Left lung (tissue), 14 donors: ENCODE measurements around the gene FBXO34. TPM values are rescaled to one million over a fixed set of nuclear protein-coding genes. Genes with fewer than 3 reads are reported as not detected.
A peak's percentile ranks its signal among the peaks of the same experiment; 100 is the strongest.

ENCODE experiments used
- ATAC-seq: fragments of 200-7000 bp; cut with Tn5 transposase; one replicate; pipeline ENCODE4 v1.9.1; 2020; ENCODE audit warnings: moderate library complexity
- DNase-seq, 4 donors: peaks; one replicate each; pipeline ENCODE4 v3.0.0-alpha.2; 2013 to 2020
- H3K27ac ChIP-seq, 2 donors: fragments of 200-600 bp; sonication (generic) in 1 of 2; one replicate each; pipeline versions ENCODE4 v1.5.0 to v1.8.0; 2020 to 2021
- H3K27me3 ChIP-seq, 2 donors: fragments of 200-600 bp; sonication (generic) in 1 of 2; one replicate each; pipeline versions ENCODE4 v1.5.0 to v1.8.0; 2020 to 2021
- H3K36me3 ChIP-seq, 2 donors: fragments of 200-600 bp; sonication (generic) in 1 of 2; one replicate each; pipeline versions ENCODE4 v1.5.0 to v1.8.0; 2020 to 2021
- H3K4me1 ChIP-seq, 2 donors: fragments of 200-600 bp; one replicate each; pipeline ENCODE4 v1.8.0; 2021
- H3K4me3 ChIP-seq, 2 donors: fragments of 200-600 bp; sonication (generic) in 1 of 2; one replicate each; pipeline versions ENCODE4 v1.5.0 to v1.8.0; 2020 to 2021; ENCODE audit warnings: mild to moderate bottlenecking in 1 of 2
- H3K9me3 ChIP-seq, 2 donors: fragments of 200-600 bp; sonication (generic) in 1 of 2; one replicate each; pipeline versions ENCODE4 v1.5.0 to v1.8.0; 2020 to 2021
- CTCF ChIP-seq, 2 donors: fragments of 200-600 bp; sonication (generic) in 1 of 2; IDR thresholded peaks; one replicate each; pipeline versions ENCODE4 v1.5.0 to v1.8.0; 2021; ENCODE audit warnings: antibody characterized with exemption in 2 of 2
- intact Hi-C, 2 donors: fragments of 100-400 bp; cut with DNase I; formaldehyde crosslinking; loops; one replicate each; pipeline versions ENCODE4 v1.11.2 to v1.14.2; 2022
- long read RNA-seq, 12 donors: library from polyadenylated mRNA in 2 of 12; unstranded in 2 of 12; transcript quantifications; one replicate each; pipeline ENCODE4 v2.0.0 and lab custom pipeline, GENCODE V29; 2019 to 2026
- polyA plus RNA-seq, 6 donors: library from polyadenylated mRNA; unstranded; fragments of 120-200 nt; gene quantifications; one replicate each; pipeline ENCODE4 v1.2.1, GENCODE V29; 2013; ENCODE audit not compliant: insufficient read length in 6 of 6
- total RNA-seq, 2 donors: library from RNA; stranded (reverse); fragmentation: NEBNext Ultra II Directional; extraction: Animal tissue kit (Norgen Biotek cat#: 25700); gene quantifications; one replicate each; pipeline ENCODE4 v1.2.1, GENCODE V29; 2021
- donor health status: DM: no; HTN: yes; CAD: no.
- donor health status: DM: no; HTN: no; CAD: no.

Gene FBXO34
- total RNA-seq (10 to 100 TPM; 24.4 to 24.5 TPM), polyA plus RNA-seq (10 to 100 TPM; 32.4 to 43.9 (median 35.3) TPM)
- long read RNA-seq, donor 1, transcript FBXO34-201 (2 exons, 3,464 nt) = major isoform, 13 of 13 reads
- long read RNA-seq, donor 1, partial matches to known transcripts = 0 of 13 reads
- long read RNA-seq, donor 1, other reads (novel, unspliced or antisense) = 0 of 13 reads
- long read RNA-seq, donor 2, transcript FBXO34-201 (2 exons, 3,464 nt) = major isoform, 10 of 11 reads
- long read RNA-seq, donor 2, partial matches to known transcripts = 0 of 11 reads
- long read RNA-seq, donor 2, other reads (novel, unspliced or antisense) = 0 of 11 reads
- long read RNA-seq, donor 3, transcript FBXO34-201 (2 exons, 3,464 nt) = major isoform, 8 of 8 reads
- long read RNA-seq, donor 3, partial matches to known transcripts = 0 of 8 reads
- long read RNA-seq, donor 3, other reads (novel, unspliced or antisense) = 0 of 8 reads
- long read RNA-seq, donor 4, transcript FBXO34-201 (2 exons, 3,464 nt) = major isoform, 6 of 7 reads
- long read RNA-seq, donor 4, partial matches to known transcripts = 0 of 7 reads
- long read RNA-seq, donor 4, other reads (novel, unspliced or antisense) = 1 of 7 reads
- long read RNA-seq, donor 5, transcript FBXO34-201 (2 exons, 3,464 nt) = major isoform, 8 of 8 reads
- long read RNA-seq, donor 5, partial matches to known transcripts = 0 of 8 reads
- long read RNA-seq, donor 5, other reads (novel, unspliced or antisense) = 0 of 8 reads
- long read RNA-seq, donor 6, transcript FBXO34-201 (2 exons, 3,464 nt) = major isoform, 6 of 6 reads
- long read RNA-seq, donor 6, partial matches to known transcripts = 0 of 6 reads
- long read RNA-seq, donor 6, other reads (novel, unspliced or antisense) = 0 of 6 reads
- long read RNA-seq, donor 7, transcript FBXO34-201 (2 exons, 3,464 nt) = major isoform, 10 of 26 reads
- long read RNA-seq, donor 7, partial matches to known transcripts = 16 of 26 reads
- long read RNA-seq, donor 7, other reads (novel, unspliced or antisense) = 0 of 26 reads
- long read RNA-seq, donor 8, transcript FBXO34-201 (2 exons, 3,464 nt) = major isoform, 5 of 22 reads
- long read RNA-seq, donor 8, partial matches to known transcripts = 17 of 22 reads
- long read RNA-seq, donor 8, other reads (novel, unspliced or antisense) = 0 of 22 reads
- long read RNA-seq, donor 9 = 0 reads
- long read RNA-seq, donor 10, partial matches to known transcripts = 0 of 5 reads
- long read RNA-seq, donor 10, other reads (novel, unspliced or antisense) = 2 of 5 reads
- long read RNA-seq, donor 11, transcript FBXO34-201 (2 exons, 3,464 nt) = major isoform, 7 of 7 reads
- long read RNA-seq, donor 11, partial matches to known transcripts = 0 of 7 reads
- long read RNA-seq, donor 11, other reads (novel, unspliced or antisense) = 0 of 7 reads
- long read RNA-seq, donor 12, transcript FBXO34-201 (2 exons, 3,464 nt) = major isoform, 11 of 11 reads
- long read RNA-seq, donor 12, partial matches to known transcripts = 0 of 11 reads
- long read RNA-seq, donor 12, other reads (novel, unspliced or antisense) = 0 of 11 reads

GRCh38 chr14:55270832-55271571, at the start of gene FBXO34:
Gene FBXO34, plus strand, starts transcription at chr14:55271421. Its CDS starts 78,970 bp downstream, at chr14:55350391.
- ATAC-seq (peak; percentile 94), DNase-seq (peak; percentile 98 to 100 (median 99))
- peak; percentile 99 to 100 for TF ChIP-seq CTCF (IDR thresholded peaks at IDR 0.05)
- H3K27me3 ChIP-seq = no peaks in the 10 kb centered on the region
- no peaks in the 10 kb centered on the region for H3K36me3 ChIP-seq
- H3K4me3 ChIP-seq = peak within 1 kb of the TSS; percentile 89 to 90
- H3K27ac ChIP-seq = peak within 1 kb of the TSS; percentile 92 to 97
- intact Hi-C loops = no loop called here
- H3K9me3 ChIP-seq = no peaks in the 10 kb centered on the region
- H3K4me1 ChIP-seq = peaks cover 11 to 33% of the 10 kb centered on the region in 2 donors

- no peaks in the 10 kb centered on the region for H3K4me1 ChIP-seq
- no peak for TF ChIP-seq CTCF (IDR thresholded peaks at IDR 0.05)
- intact Hi-C loops = no loop called here
- H3K27ac ChIP-seq = no peak overlapping the region
- ATAC-seq (no peak), DNase-seq (no peak)
- H3K4me3 ChIP-seq = no peak overlapping the region
- no peaks in the 10 kb centered on the region for H3K36me3 ChIP-seq
- H3K9me3 ChIP-seq = peaks cover 0 to 11% of the 10 kb centered on the region in 2 donors
- no peaks in the 10 kb centered on the region for H3K27me3 ChIP-seq
Observed at GRCh38 chr14:55221968-55222367, 49.3 kb upstream of the FBXO34 start.

- ATAC-seq = no peak
- TF ChIP-seq CTCF (IDR thresholded peaks at IDR 0.05) = no peak
- Histone ChIP-seq H3K9me3 (peaks cover 0 to 18% of the 10 kb centered on the region in 2 donors), H3K4me1 (no peaks in the 10 kb centered on the region), H3K27ac (no peak overlapping the region), H3K4me3 (no peak overlapping the region), H3K27me3 (no peaks in the 10 kb centered on the region), H3K36me3 (no peaks in the 10 kb centered on the region)
- DNase-seq = no peak
- intact Hi-C loops = no loop called here
Observed at GRCh38 chr14:55223364-55223763, 47.9 kb upstream of the FBXO34 start.

- intact Hi-C loops = no loop called here
- H3K9me3 ChIP-seq = peaks cover 0 to 18% of the 10 kb centered on the region in 2 donors
- DNase-seq = no peak
- H3K4me1 ChIP-seq = no peaks in the 10 kb centered on the region
- no peak for ATAC-seq
- H3K4me3 ChIP-seq = no peak overlapping the region
- no peak overlapping the region for H3K27ac ChIP-seq
- H3K27me3 ChIP-seq = no peaks in the 10 kb centered on the region
- no peaks in the 10 kb centered on the region for H3K36me3 ChIP-seq
- no peak for TF ChIP-seq CTCF (IDR thresholded peaks at IDR 0.05)
Observed at GRCh38 chr14:55228261-55228660, 43.0 kb upstream of the FBXO34 start.
